GM12878 (cell line): Measurements from ENCODE around the gene EFNB2. TPM values are rescaled to one million over a fixed set of nuclear protein-coding genes. Genes with fewer than 3 reads are reported as not detected.
A peak's percentile ranks its signal among the peaks of the same experiment; 100 is the strongest.

Source experiments
- ATAC-seq: fragments of 200-7000 bp; cut with Tn5 transposase; 3 replicates; pipeline ENCODE4 v1.9.1; 2020; ENCODE audit warnings: mild to moderate bottlenecking, moderate library complexity
- BruUV-seq: library from RNA; stranded (reverse); fragments of 400-500 nt; replicated peaks from 2 replicates; lab custom pipeline; 2021; lab: Mats Ljungman, UMichigan
- CTCF ChIA-PET: fragments of 300-600 bp; sonication (Branson Sonifier 250); formaldehyde crosslinking; extraction: SDS; loops from one replicate; lab custom pipeline; 2021; ENCODE audit warnings: inconsistent platforms; lab: Yijun Ruan, JAX
- POLR2A ChIA-PET: fragments of 350-600 bp; formaldehyde crosslinking; extraction: SDS; loops from one replicate; lab custom pipeline; 2021; ENCODE audit warnings: inconsistent platforms; lab: Charles Lee
- RAD21 ChIA-PET: fragments of 300-600 bp; sonication (Branson Sonifier 250); formaldehyde crosslinking; loops from one replicate; lab custom pipeline; 2023; ENCODE audit warnings: antibody characterized with exemption; ENCODE audit not compliant: unreplicated experiment; lab: Charles Lee
- SMC1A ChIA-PET: fragments of 300-600 bp; sonication (Branson Sonifier 250); formaldehyde crosslinking; loops from one replicate; lab custom pipeline; 2023; ENCODE audit not compliant: unreplicated experiment, uncharacterized antibody; lab: Charles Lee
- DNase-seq: peaks from one replicate; pipeline ENCODE4 v3.0.0-alpha.2; 2011; ENCODE audit warnings: low read depth, low spot score
- FAIRE-seq: peaks from 3 replicates; lab custom pipeline; 2011; peaks lifted over from hg19 to GRCh38; lab: Jason Lieb, UNC
- H2AFZ ChIP-seq: 2 replicates; pipeline ENCODE4 v1.6.0; 2011; ENCODE audit warnings: low read depth, low read length, control low read depth; ENCODE audit not compliant: control insufficient read depth
- H3K27ac ChIP-seq: 2 replicates; pipeline ENCODE4 v1.5.1; 2011; ENCODE audit warnings: control low read depth; ENCODE audit not compliant: control insufficient read depth, insufficient read depth
- H3K27me3 ChIP-seq, 2 experiments: replicated peaks in 1 of 2; 2 replicates each; pipeline versions ENCODE4 v1.6.0 to v1.6.1; 2011; ENCODE audit warnings: low read length in 1 of 2; ENCODE audit not compliant: control insufficient read depth in 2 of 2, insufficient read depth in 2 of 2
- H3K36me3 ChIP-seq, 2 experiments: 2 replicates each; pipeline ENCODE4 v1.5.1; 2011; ENCODE audit warnings: low read length in 1 of 2; ENCODE audit not compliant: control insufficient read depth in 2 of 2, insufficient read depth in 2 of 2
- H3K4me1 ChIP-seq: 2 replicates; pipeline ENCODE4 v1.6.1; 2011; ENCODE audit warnings: mild to moderate bottlenecking, low read length, moderate library complexity, mixed read lengths; ENCODE audit not compliant: control insufficient read depth, insufficient read depth
- H3K4me2 ChIP-seq: 2 replicates; pipeline ENCODE4 v1.6.0; 2011; ENCODE audit warnings: control low read depth; ENCODE audit not compliant: control insufficient read depth, insufficient read depth
- H3K4me3 ChIP-seq: fragments of 200-600 bp; sonication (generic); 2 replicates; pipeline ENCODE4 v1.5.1; 2016
- H3K79me2 ChIP-seq: 2 replicates; pipeline ENCODE4 v1.6.0; 2011; ENCODE audit warnings: low read length; ENCODE audit not compliant: control insufficient read depth, insufficient read depth
- H3K9ac ChIP-seq: 2 replicates; pipeline ENCODE4 v1.8.0; 2011; ENCODE audit warnings: low read length, control low read depth, mixed read lengths; ENCODE audit not compliant: control insufficient read depth, insufficient read depth
- H3K9me3 ChIP-seq: replicated peaks from 3 replicates; pipeline ENCODE4 v1.5.1; 2011; ENCODE audit warnings: mild to moderate bottlenecking, low read length; ENCODE audit not compliant: control insufficient read depth, insufficient read depth
- H4K20me1 ChIP-seq: 2 replicates; pipeline ENCODE4 v1.6.0; 2011; ENCODE audit not compliant: control insufficient read depth, insufficient read depth
- CHD2 ChIP-seq: IDR thresholded peaks from 2 replicates; pipeline ENCODE4 v1.6.1; 2011; ENCODE audit warnings: low read depth, low read length, improper control_type of control experiment, borderline replicate concordance
- EZH2 ChIP-seq: IDR thresholded peaks from 2 replicates; pipeline ENCODE4 v1.6.1; 2012; ENCODE audit warnings: low read depth, mild to moderate bottlenecking, control low read depth, inconsistent platforms, low read length, borderline replicate concordance; ENCODE audit not compliant: control insufficient read depth
- JUNB ChIP-seq: IDR thresholded peaks from 2 replicates; pipeline ENCODE4 v1.6.1; 2016; ENCODE audit warnings: antibody characterized with exemption, mild to moderate bottlenecking
- NR2F1 ChIP-seq: fragments of 450-650 bp; conservative IDR thresholded peaks from 2 replicates; pipeline ENCODE4 v1.6.1; 2017; ENCODE audit warnings: mild to moderate bottlenecking
- RAD21 ChIP-seq: IDR thresholded peaks from 2 replicates; pipeline ENCODE4 v1.6.1; 2011; ENCODE audit warnings: mild to moderate bottlenecking, low read depth, low read length, moderate library complexity; ENCODE audit not compliant: insufficient read depth
- RB1 ChIP-seq: fragments of 450-650 bp; formaldehyde crosslinking; IDR thresholded peaks from 2 replicates; pipeline ENCODE4 v1.6.1; 2017; ENCODE audit warnings: mild to moderate bottlenecking, borderline replicate concordance
- SMC3 ChIP-seq: IDR thresholded peaks from 2 replicates; pipeline ENCODE4 v1.6.1; 2011; ENCODE audit warnings: low read length, improper control_type of control experiment, borderline replicate concordance
- ZNF622 ChIP-seq: fragments of 450-650 bp; IDR thresholded peaks from 2 replicates; pipeline ENCODE4 v1.6.1; 2017; ENCODE audit warnings: mild to moderate bottlenecking, inconsistent platforms
- WGBS: methylation state at CpG from one replicate; pipeline ENCODE4 v1.1.6; 2016; ENCODE audit warnings: low lambda C conversion rate; ENCODE audit not compliant: insufficient replicate concordance, insufficient coverage; ENCODE audit errors: missing lambda C conversion rate; 5-methylcytosine and 5-hydroxymethylcytosine counted together
- in situ Hi-C: fragments of 300-500 bp; cut with MboI; formaldehyde crosslinking; loops from 9 replicates; pipeline ENCODE4 v1.14.3; 2018; ENCODE audit warnings: mixed read lengths
- intact Hi-C: fragments of 100-400 bp; cut with micrococcal nuclease; formaldehyde crosslinking; loops from one replicate; pipeline ENCODE4 v1.14.2; 2022; ENCODE audit not compliant: unreplicated experiment
- polyA plus RNA-seq, 11 experiments: library from polyadenylated mRNA; depleted of rRNA in 4 of 11; unstranded in 6 of 11; stranded (reverse) in 5 of 11; fragments of >200 nt; fragmentation: Nextera tagmentation in 4 of 11; fragmentation: Illumina TruSeq in 1 of 11; extraction: Ambion mirVana in 4 of 11; extraction: Trizol in 1 of 11; gene quantifications; 1 replicate in 1 of 11; 2 replicates in 10 of 11; pipeline versions ENCODE4 v1.2.1 to v1.2.3, GENCODE V29; 2011 to 2016; ENCODE audit warnings: inconsistent platforms in 2 of 11, missing spikeins in 2 of 11, low read depth in 1 of 11
- total RNA-seq, 4 experiments: library from RNA; depleted of rRNA in 3 of 4; stranded (reverse); fragments of >200 nt in 3 of 4; fragmentation: Illumina TruSeq in 1 of 4; extraction: Trizol in 1 of 4; gene quantifications; 2 replicates each; pipeline versions ENCODE4 v1.2.1 to v1.2.3, GENCODE V29; 2013 to 2021
- TF ChIP-seq, protein P1 (sequence below): IDR thresholded peaks from 2 replicates; pipeline ENCODE4 v1.6.1; 2011; ENCODE audit warnings: low read depth, low read length, improper control_type of control experiment, borderline replicate concordance
- TF ChIP-seq, protein P2 (sequence below), 3 experiments: IDR thresholded peaks in 2 of 3; conservative IDR thresholded peaks in 1 of 3; 2 replicates each; pipeline ENCODE4 v1.5.1; 2011; ENCODE audit warnings: low read depth in 3 of 3, low read length in 3 of 3, mild to moderate bottlenecking in 3 of 3, control low read depth in 2 of 3, moderate library complexity in 2 of 3, inconsistent platforms in 1 of 3, mixed read lengths in 1 of 3; ENCODE audit not compliant: control insufficient read depth in 2 of 3, insufficient read depth in 1 of 3; ENCODE audit errors: extremely low read depth in 1 of 3

The EFNB2 gene
- total and polyA plus RNA-seq, 10 of the 15 experiments (the other 5 are each of a cell fraction or from before 2014, with no cell fraction given) = 0.12 to 1.5 (median 0.31) TPM; not detected in 1

DNA sequence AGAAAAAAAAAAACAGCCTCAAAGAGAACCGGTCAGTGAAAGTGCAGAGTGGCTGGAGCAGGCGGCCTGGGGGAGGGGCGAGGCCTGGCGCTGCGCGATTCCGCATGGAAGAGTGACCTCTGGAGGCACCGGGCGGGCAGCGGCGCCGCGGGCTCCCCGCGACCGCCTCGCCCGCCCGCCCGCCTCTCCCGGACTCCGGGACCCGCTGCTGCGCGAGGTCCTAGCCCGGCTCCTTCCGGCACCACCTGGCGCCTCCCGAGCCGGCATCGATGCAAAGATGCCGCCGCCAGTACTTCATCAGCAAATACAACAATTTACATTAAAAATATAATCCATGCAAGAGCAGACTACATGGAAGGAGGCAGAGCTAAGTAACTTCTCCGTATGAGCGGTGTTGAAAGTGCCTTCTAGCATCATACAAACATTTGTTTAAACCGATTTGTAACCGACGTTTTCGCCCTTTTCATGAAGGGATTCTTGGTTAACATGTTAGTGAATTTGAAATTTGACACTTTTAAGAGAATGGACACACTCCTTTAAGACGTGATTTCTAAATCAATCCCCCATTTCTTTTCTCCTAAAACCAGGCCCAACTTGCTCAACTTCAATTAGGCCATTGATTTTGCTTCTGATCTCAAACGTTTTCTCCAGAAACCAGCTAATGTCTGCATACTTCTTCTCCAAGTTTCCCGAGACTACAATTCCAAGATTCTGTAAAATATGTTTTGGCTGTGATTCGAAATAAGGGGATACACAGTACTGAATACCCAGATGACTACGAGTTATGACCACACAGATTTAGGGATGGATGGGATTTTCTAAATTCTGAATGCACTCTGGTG lies 2.1 kb downstream of the EFNB2 start:
- RAD21 ChIA-PET = interaction anchor here (0.7 to 1.6 kb wide), 7 partner anchors 22 to 813 kb away, joined by 3 to 5 read pairs (median 4); no protein-coding TSS in a partner anchor
- in situ Hi-C loops = loop anchor here (25.0 kb wide), 1 partner anchor 1546 kb away; no protein-coding TSS in a partner anchor
- no TSS peak for BruUV-seq
- intact Hi-C loops = loop anchor here (10.0 kb wide), 2 partner anchors 159 to 1759 kb away; no protein-coding TSS in a partner anchor
- Histone ChIP-seq H3K27me3 (peaks cover 0 to 17% of the 10 kb centered on the region in 2 experiments; a peak in 2 of 4 replicates), H3K36me3 (no peaks in the 10 kb centered on the region), H4K20me1 (no peaks in the 10 kb centered on the region)
- TF ChIP-seq ZNF622 (no peak), JUNB (no peak), SMC3 (peak; percentile 37; the same call in 1 of the 2 replicates), CHD2 (peak; percentile 52; the same call in 1 of the 2 replicates), RAD21 (peak; percentile 58), NR2F1 (0 out of 2 replicates have a peak, but pooled peaks have one; percentile 16), RB1 (no peak), EZH2 (peak; percentile 84; the same call in 1 of the 2 replicates)
- TF ChIP-seq, protein P1, sequence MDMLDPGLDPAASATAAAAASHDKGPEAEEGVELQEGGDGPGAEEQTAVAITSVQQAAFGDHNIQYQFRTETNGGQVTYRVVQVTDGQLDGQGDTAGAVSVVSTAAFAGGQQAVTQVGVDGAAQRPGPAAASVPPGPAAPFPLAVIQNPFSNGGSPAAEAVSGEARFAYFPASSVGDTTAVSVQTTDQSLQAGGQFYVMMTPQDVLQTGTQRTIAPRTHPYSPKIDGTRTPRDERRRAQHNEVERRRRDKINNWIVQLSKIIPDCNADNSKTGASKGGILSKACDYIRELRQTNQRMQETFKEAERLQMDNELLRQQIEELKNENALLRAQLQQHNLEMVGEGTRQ = no peak
- TF ChIP-seq, protein P2, sequence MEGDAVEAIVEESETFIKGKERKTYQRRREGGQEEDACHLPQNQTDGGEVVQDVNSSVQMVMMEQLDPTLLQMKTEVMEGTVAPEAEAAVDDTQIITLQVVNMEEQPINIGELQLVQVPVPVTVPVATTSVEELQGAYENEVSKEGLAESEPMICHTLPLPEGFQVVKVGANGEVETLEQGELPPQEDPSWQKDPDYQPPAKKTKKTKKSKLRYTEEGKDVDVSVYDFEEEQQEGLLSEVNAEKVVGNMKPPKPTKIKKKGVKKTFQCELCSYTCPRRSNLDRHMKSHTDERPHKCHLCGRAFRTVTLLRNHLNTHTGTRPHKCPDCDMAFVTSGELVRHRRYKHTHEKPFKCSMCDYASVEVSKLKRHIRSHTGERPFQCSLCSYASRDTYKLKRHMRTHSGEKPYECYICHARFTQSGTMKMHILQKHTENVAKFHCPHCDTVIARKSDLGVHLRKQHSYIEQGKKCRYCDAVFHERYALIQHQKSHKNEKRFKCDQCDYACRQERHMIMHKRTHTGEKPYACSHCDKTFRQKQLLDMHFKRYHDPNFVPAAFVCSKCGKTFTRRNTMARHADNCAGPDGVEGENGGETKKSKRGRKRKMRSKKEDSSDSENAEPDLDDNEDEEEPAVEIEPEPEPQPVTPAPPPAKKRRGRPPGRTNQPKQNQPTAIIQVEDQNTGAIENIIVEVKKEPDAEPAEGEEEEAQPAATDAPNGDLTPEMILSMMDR (IDR thresholded peaks at IDR 0.05 in 2 of 3, conservative IDR thresholded peaks at IDR 0.05 in 1 of 3; ENCODE audit: control insufficient read depth in 2 of 3, extremely low read depth in 1 of 3, insufficient read depth in 1 of 3, low read depth in 3 of 3, low read length in 3 of 3) = peak; percentile 24 to 54 (median 28); a peak in 4 of 6 replicates
- TF ChIP-seq, all 136 proteins: peak for 6
- POLR2A ChIA-PET = no interaction called here
- Histone ChIP-seq H3K9me3 (no peaks in the 10 kb centered on the region; the same call in 2 of the 3 replicates), H3K9ac (no peak overlapping the region; the same call in 1 of the 2 replicates), H3K79me2 (no peaks in the 10 kb centered on the region), H3K4me3 (peak overlapping the region; percentile 30; the same call in 1 of the 2 replicates), H3K27ac (no peak overlapping the region), H2AFZ (no peak overlapping the region), H3K4me1 (peaks cover 3% of the 10 kb centered on the region; the same call in 1 of the 2 replicates), H3K4me2 (peak overlapping the region; percentile 77; the same call in 1 of the 2 replicates)
- ATAC-seq (peak; percentile 6; the same call in 2 of the 3 replicates), FAIRE-seq (no peak), DNase-seq (no peak)
- SMC1A ChIA-PET = interaction anchor here (0.7 to 3.4 kb wide), 4 partner anchors 32 to 451 kb away, joined by 3 to 12 read pairs (median 4); no protein-coding TSS in a partner anchor
- CTCF ChIA-PET = interaction anchor here (0.9 to 1.5 kb wide), 3 partner anchors 20 to 449 kb away, joined by 4 to 7 read pairs (median 4); no protein-coding TSS in a partner anchor
- whole genome bisulfite sequencing = 6% methylated on average over 28 of the region's 44 CpGs
